IMR-90 (cell line): ENCODE measurements around the gene UGGT1. TPM values are rescaled to one million over a fixed set of nuclear protein-coding genes. Genes with fewer than 3 reads are reported as not detected.

Experiments
- ATAC-seq: fragments of 200-7000 bp; cut with Tn5 transposase; 2 replicates; pipeline ENCODE4 v1.9.1; 2020; ENCODE audit warnings: low read depth, mild to moderate bottlenecking, moderate library complexity
- BruUV-seq: library from RNA; stranded (reverse); fragments of 400-500 nt; replicated peaks from 2 replicates; lab custom pipeline; 2021; lab: Mats Ljungman, UMichigan
- CTCF ChIA-PET: fragments of 300-600 bp; formaldehyde crosslinking; extraction: SDS; loops from one replicate; lab custom pipeline; 2021; ENCODE audit warnings: antibody characterized with exemption; lab: Yijun Ruan, JAX
- POLR2A ChIA-PET: fragments of 300-600 bp; sonication (Branson Sonifier 250); formaldehyde crosslinking; loops from one replicate; lab custom pipeline; 2022; ENCODE audit warnings: antibody characterized with exemption; ENCODE audit not compliant: unreplicated experiment; lab: Charles Lee
- DNase-seq: peaks from one replicate; pipeline ENCODE4 v3.0.0; 2013
- H2AFZ ChIP-seq: replicated peaks from 2 replicates; pipeline ENCODE3; 2013; ENCODE audit warnings: low read length, mild to moderate bottlenecking; ENCODE audit not compliant: poor library complexity
- H2AK5ac ChIP-seq: 2 replicates; pipeline ENCODE4 v1.6.1; 2013; ENCODE audit warnings: low read depth, low read length, inconsistent platforms
- H2AK9ac ChIP-seq: replicated peaks from 2 replicates; pipeline ENCODE3; 2013; ENCODE audit warnings: mild to moderate bottlenecking, low read depth, low read length, moderate library complexity; ENCODE audit not compliant: poor library complexity
- H2BK120ac ChIP-seq: 2 replicates; pipeline ENCODE4 v1.6.1; 2013; ENCODE audit warnings: low read depth, low read length, inconsistent platforms
- H2BK15ac ChIP-seq: 3 replicates; pipeline ENCODE4 v1.6.1; 2013; ENCODE audit warnings: low read depth, low read length, inconsistent platforms
- H2BK20ac ChIP-seq: 2 replicates; pipeline ENCODE4 v1.6.1; 2013; ENCODE audit warnings: low read depth, mild to moderate bottlenecking, inconsistent platforms, low read length, moderate library complexity
- H2BK5ac ChIP-seq: 2 replicates; pipeline ENCODE4 v1.6.1; 2013; ENCODE audit warnings: mild to moderate bottlenecking, low read depth, low read length, inconsistent platforms; ENCODE audit not compliant: poor library complexity, severe bottlenecking
- H3K14ac ChIP-seq: replicated peaks from 2 replicates; pipeline ENCODE4 v1.6.1; 2013; ENCODE audit warnings: low read depth, low read length, inconsistent platforms
- H3K18ac ChIP-seq: 2 replicates; pipeline ENCODE4 v1.6.1; 2013; ENCODE audit warnings: low read depth, low read length, control low read depth
- H3K23ac ChIP-seq: 2 replicates; pipeline ENCODE4 v1.6.1; 2013; ENCODE audit warnings: low read depth, low read length, inconsistent platforms
- H3K27ac ChIP-seq: 2 replicates; pipeline ENCODE4 v1.5.1; 2013; ENCODE audit warnings: mild to moderate bottlenecking, control low read depth, low read length; ENCODE audit not compliant: insufficient read depth
- H3K27me3 ChIP-seq: 2 replicates; pipeline ENCODE4 v1.6.1; 2013; ENCODE audit warnings: low read length; ENCODE audit not compliant: control insufficient read depth, insufficient read depth
- H3K36me3 ChIP-seq: 2 replicates; pipeline ENCODE4 v1.6.1; 2013; ENCODE audit warnings: low read length, mixed read lengths; ENCODE audit not compliant: control insufficient read depth, insufficient read depth
- H3K4ac ChIP-seq: 2 replicates; pipeline ENCODE4 v1.6.1; 2013; ENCODE audit warnings: low read depth, low read length, inconsistent platforms
- H3K4me1 ChIP-seq: 2 replicates; pipeline ENCODE4 v1.6.1; 2013; ENCODE audit warnings: low read length, mixed read lengths; ENCODE audit not compliant: control insufficient read depth, insufficient read depth
- H3K4me2 ChIP-seq: 2 replicates; pipeline ENCODE4 v1.6.1; 2013; ENCODE audit warnings: low read depth, mild to moderate bottlenecking, control low read depth, low read length, moderate library complexity
- H3K4me3 ChIP-seq: 2 replicates; pipeline ENCODE4 v1.5.1; 2013; ENCODE audit warnings: low read depth, mild to moderate bottlenecking, control low read depth, low read length, moderate library complexity; ENCODE audit not compliant: insufficient read depth
- H3K56ac ChIP-seq: 2 replicates; pipeline ENCODE4 v1.6.1; 2013; ENCODE audit warnings: low read length, inconsistent platforms; ENCODE audit not compliant: insufficient read depth; ENCODE audit errors: extremely low read depth
- H3K79me1 ChIP-seq, 2 experiments: 2 replicates each; pipeline ENCODE4 v1.6.1; 2013; ENCODE audit warnings: low read length in 2 of 2, inconsistent platforms in 1 of 2, low read depth in 1 of 2
- H3K9ac ChIP-seq: 2 replicates; pipeline ENCODE4 v1.6.1; 2013; ENCODE audit warnings: low read depth, low read length, control low read depth
- H3K9me1 ChIP-seq: 2 replicates; pipeline ENCODE4 v1.6.1; 2013; ENCODE audit warnings: low read length, inconsistent platforms; ENCODE audit not compliant: insufficient read depth
- H3K9me3 ChIP-seq: 2 replicates; pipeline ENCODE4 v1.6.1; 2013; ENCODE audit warnings: low read length; ENCODE audit not compliant: control insufficient read depth, insufficient read depth
- H4K20me1 ChIP-seq: 2 replicates; pipeline ENCODE4 v1.6.1; 2013; ENCODE audit warnings: low read length, inconsistent platforms; ENCODE audit not compliant: insufficient read depth
- H4K5ac ChIP-seq: 2 replicates; pipeline ENCODE4 v1.6.1; 2013; ENCODE audit warnings: mild to moderate bottlenecking, low read depth, low read length, control low read depth
- H4K8ac ChIP-seq, 2 experiments: 2 replicates each; pipeline ENCODE4 v1.6.1; 2013; ENCODE audit warnings: low read depth in 2 of 2, low read length in 2 of 2, control low read depth in 1 of 2, inconsistent platforms in 1 of 2
- H4K91ac ChIP-seq: 2 replicates; pipeline ENCODE4 v1.6.1; 2013; ENCODE audit warnings: low read depth, low read length, inconsistent platforms; ENCODE audit not compliant: insufficient read depth
- BHLHE40 ChIP-seq: fragments of 150-350 bp; IDR thresholded peaks from 2 replicates; pipeline ENCODE4 v1.6.1; 2016; ENCODE audit warnings: mild to moderate bottlenecking, low read depth, low read length
- CEBPB ChIP-seq: IDR thresholded peaks from 2 replicates; pipeline ENCODE4 v1.6.1; 2012; ENCODE audit warnings: low read depth, low read length, improper control_type of control experiment
- CHD1 ChIP-seq: IDR thresholded peaks from 2 replicates; pipeline ENCODE4 v1.6.1; 2012; ENCODE audit warnings: low read depth, low read length, improper control_type of control experiment
- CTCF ChIP-seq: conservative IDR thresholded peaks from 2 replicates; pipeline ENCODE4 v1.5.1; 2012; ENCODE audit warnings: mild to moderate bottlenecking, low read depth, low read length, improper control_type of control experiment
- FOS ChIP-seq: fragments of 150-350 bp; IDR thresholded peaks from 2 replicates; pipeline ENCODE4 v1.6.1; 2016; ENCODE audit warnings: low read depth, low read length
- MAFK ChIP-seq: IDR thresholded peaks from 2 replicates; pipeline ENCODE4 v1.6.1; 2012; ENCODE audit warnings: low read depth, low read length, improper control_type of control experiment
- MAZ ChIP-seq: IDR thresholded peaks from 2 replicates; pipeline ENCODE4 v1.6.1; 2012; ENCODE audit warnings: low read depth, mild to moderate bottlenecking, low read length, improper control_type of control experiment, moderate library complexity, borderline replicate concordance
- MXI1 ChIP-seq: IDR thresholded peaks from 2 replicates; pipeline ENCODE4 v1.6.1; 2012; ENCODE audit warnings: low read depth, mild to moderate bottlenecking, low read length, moderate library complexity, borderline replicate concordance
- NFE2L2 ChIP-seq: fragments of 150-350 bp; IDR thresholded peaks from 2 replicates; pipeline ENCODE4 v1.6.1; 2016; ENCODE audit warnings: low read depth, mild to moderate bottlenecking, low read length
- POLR2A ChIP-seq: IDR thresholded peaks from 2 replicates; pipeline ENCODE4 v1.6.1; 2012; ENCODE audit warnings: mild to moderate bottlenecking, low read depth, low read length
- RAD21 ChIP-seq: IDR thresholded peaks from 2 replicates; pipeline ENCODE4 v1.6.1; 2012; ENCODE audit warnings: low read length, improper control_type of control experiment
- RCOR1 ChIP-seq: IDR thresholded peaks from 2 replicates; pipeline ENCODE4 v1.6.1; 2012; ENCODE audit warnings: mild to moderate bottlenecking, low read length, improper control_type of control experiment; ENCODE audit not compliant: insufficient replicate concordance
- RFX5 ChIP-seq: IDR thresholded peaks from 2 replicates; pipeline ENCODE4 v1.8.0; 2012; ENCODE audit warnings: low read depth, mild to moderate bottlenecking, low read length, moderate library complexity
- SMC3 ChIP-seq: fragments of 150-350 bp; IDR thresholded peaks from 2 replicates; pipeline ENCODE4 v1.6.1; 2016; ENCODE audit warnings: low read depth, mild to moderate bottlenecking, antibody characterized with exemption, low read length, moderate library complexity
- WGBS, 2 experiments: methylation state at CpG; one replicate each; pipeline versions ENCODE4 v1.1.5 to v1.1.7; 2013; ENCODE audit warnings: missing lambda C conversion rate in 2 of 2; ENCODE audit not compliant: insufficient read length in 1 of 2; ENCODE audit errors: extremely low coverage in 2 of 2; 5-methylcytosine and 5-hydroxymethylcytosine counted together
- dilution Hi-C: fragments of 300-500 bp; cut with HindIII; formaldehyde crosslinking; loops from one replicate; pipeline ENCODE4 v1.14.3; 2018; ENCODE audit warnings: low sequenced_read_pairs; ENCODE audit not compliant: unreplicated experiment
- in situ Hi-C: fragments of 300-500 bp; cut with MboI; formaldehyde crosslinking; loops from 3 replicates; pipeline ENCODE4 v1.14.3; 2019; ENCODE audit warnings: low sequenced_read_pairs, inconsistent platforms, mixed read lengths
- intact Hi-C: fragments of 100-400 bp; cut with micrococcal nuclease; formaldehyde crosslinking; loops from 2 replicates; pipeline ENCODE4 v1.10.0; 2022
- polyA plus RNA-seq, 3 experiments: library from polyadenylated mRNA; depleted of rRNA; stranded (reverse); fragments of >200 nt; gene quantifications; 2 replicates each; pipeline ENCODE4 v1.2.3, GENCODE V29; 2012; ENCODE audit warnings: low replicate concordance in 1 of 3
- total RNA-seq: library from RNA; depleted of rRNA; stranded (reverse); fragments of >200 nt; gene quantifications from 2 replicates; pipeline ENCODE4 v1.2.3, GENCODE V29; 2012
- TF ChIP-seq, protein P1 (sequence below): fragments of 150-350 bp; IDR thresholded peaks from 2 replicates; pipeline ENCODE4 v1.6.1; 2017; ENCODE audit warnings: mild to moderate bottlenecking, antibody characterized with exemption, low read length, low read depth
- TF ChIP-seq, protein P2 (sequence below): fragments of 150-350 bp; IDR thresholded peaks from 2 replicates; pipeline ENCODE4 v1.6.1; 2016; ENCODE audit warnings: low read depth, mild to moderate bottlenecking, low read length, moderate library complexity, borderline replicate concordance

UGGT1 gene
- total and polyA plus RNA-seq, 2 of the 4 experiments (the other 2 are of a cell fraction) = 26.1 to 71.3 TPM

GRCh38 chr2:128208023-128208422 is 117.0 kb downstream of the UGGT1 start:
- ATAC-seq = no peak
- Histone ChIP-seq H3K9me1 (no peaks in the 10 kb centered on the region), H3K79me1 (no peaks in the 10 kb centered on the region), H3K27me3 (peaks cover 2% of the 10 kb centered on the region; the same call in 1 of the 2 replicates), H2AK9ac (no peak overlapping the region), H3K56ac (no peak overlapping the region), H3K4me2 (no peak overlapping the region), H3K14ac (no peak overlapping the region), H4K91ac (no peak overlapping the region), H2AFZ (no peak overlapping the region), H3K4me3 (no peak overlapping the region), H2BK20ac (no peak overlapping the region), H2AK5ac (no peak overlapping the region), H2BK5ac (no peak overlapping the region), H3K23ac (no peak overlapping the region), H2BK15ac (no peak overlapping the region), H4K20me1 (no peaks in the 10 kb centered on the region), H2BK120ac (no peak overlapping the region), H3K36me3 (no peaks in the 10 kb centered on the region), H4K5ac (no peak overlapping the region), H3K4ac (no peak overlapping the region), H3K18ac (no peak overlapping the region), H3K9ac (no peak overlapping the region), H3K27ac (no peak overlapping the region), H3K9me3 (peaks cover 15% of the 10 kb centered on the region; the same call in 1 of the 2 replicates), H3K4me1 (no peaks in the 10 kb centered on the region), H4K8ac (no peak overlapping the region)
- no peak for DNase-seq
- in situ Hi-C loops = no loop called here
- dilution Hi-C loops = no loop called here
- intact Hi-C loops = no loop called here
- TF ChIP-seq FOS (no peak), POLR2A (no peak), SMC3 (no peak), CEBPB (no peak), RAD21 (no peak), RCOR1 (no peak), MXI1 (no peak), MAFK (no peak), MAZ (no peak), RFX5 (no peak), CTCF (no peak), NFE2L2 (no peak), CHD1 (no peak), BHLHE40 (no peak)
- TF ChIP-seq, protein P1, sequence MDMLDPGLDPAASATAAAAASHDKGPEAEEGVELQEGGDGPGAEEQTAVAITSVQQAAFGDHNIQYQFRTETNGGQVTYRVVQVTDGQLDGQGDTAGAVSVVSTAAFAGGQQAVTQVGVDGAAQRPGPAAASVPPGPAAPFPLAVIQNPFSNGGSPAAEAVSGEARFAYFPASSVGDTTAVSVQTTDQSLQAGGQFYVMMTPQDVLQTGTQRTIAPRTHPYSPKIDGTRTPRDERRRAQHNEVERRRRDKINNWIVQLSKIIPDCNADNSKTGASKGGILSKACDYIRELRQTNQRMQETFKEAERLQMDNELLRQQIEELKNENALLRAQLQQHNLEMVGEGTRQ = no peak
- TF ChIP-seq, protein P2, sequence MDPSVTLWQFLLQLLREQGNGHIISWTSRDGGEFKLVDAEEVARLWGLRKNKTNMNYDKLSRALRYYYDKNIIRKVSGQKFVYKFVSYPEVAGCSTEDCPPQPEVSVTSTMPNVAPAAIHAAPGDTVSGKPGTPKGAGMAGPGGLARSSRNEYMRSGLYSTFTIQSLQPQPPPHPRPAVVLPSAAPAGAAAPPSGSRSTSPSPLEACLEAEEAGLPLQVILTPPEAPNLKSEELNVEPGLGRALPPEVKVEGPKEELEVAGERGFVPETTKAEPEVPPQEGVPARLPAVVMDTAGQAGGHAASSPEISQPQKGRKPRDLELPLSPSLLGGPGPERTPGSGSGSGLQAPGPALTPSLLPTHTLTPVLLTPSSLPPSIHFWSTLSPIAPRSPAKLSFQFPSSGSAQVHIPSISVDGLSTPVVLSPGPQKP = no peak
- whole genome bisulfite sequencing, 2 experiments = no CpG with 5 or more reads among the region's 23 CpGs
- POLR2A ChIA-PET = no interaction called here
- CTCF ChIA-PET = no interaction called here
- BruUV-seq = no TSS peak
